DOHH2 (cell line): ENCODE measurements around the gene TAL2.

Experiments
- CTCF ChIP-seq: fragments of 200-600 bp; sonication (generic); IDR thresholded peaks from one replicate; pipeline ENCODE4 v1.5.1; 2014; ENCODE audit warnings: antibody characterized with exemption, mild to moderate bottlenecking, low read depth, low read length; ENCODE audit not compliant: poor library complexity, severe bottlenecking
- EZH2phosphoT487 ChIP-seq: fragments of 200-600 bp; sonication (generic); IDR thresholded peaks from 2 replicates; pipeline ENCODE4 v1.6.1; 2017; ENCODE audit warnings: borderline replicate concordance, mild to moderate bottlenecking, antibody characterized with exemption, low read length, moderate library complexity, mixed read lengths

GRCh38 chr9:105663914-105664313 is 1.7 kb downstream of the TAL2 start:
- TF ChIP-seq EZH2phosphoT487, result no peak
- TF ChIP-seq CTCF, result no peak
